BLaER1 treated with 17β-estradiol and CSF1 and Interleukin-3, amounts not matched to agents 10 nM and 100 nM (cell line): ENCODE results near the gene FBXL13.

Experiments used
- H3K27ac ChIP-seq, 11 experiments: shearing (Covaris generic); formaldehyde crosslinking; 2 replicates each; pipeline ENCODE4 v1.8.1; 2022
- H3K27me3 ChIP-seq, 11 experiments: shearing (Covaris generic); formaldehyde crosslinking; 2 replicates each; pipeline ENCODE4 v1.8.1; 2022
- H3K36me3 ChIP-seq, 11 experiments: shearing (Covaris generic); formaldehyde crosslinking; 2 replicates each; pipeline ENCODE4 v1.8.1; 2022
- H3K4me1 ChIP-seq, 10 experiments: shearing (Covaris generic); formaldehyde crosslinking; 2 replicates each; pipeline ENCODE4 v1.8.1; 2022
- H3K4me2 ChIP-seq, 11 experiments: shearing (Covaris generic); formaldehyde crosslinking; 2 replicates each; pipeline ENCODE4 v1.8.1; 2022
- H3K4me3 ChIP-seq, 10 experiments: shearing (Covaris generic); formaldehyde crosslinking; 2 replicates each; pipeline ENCODE4 v1.8.1; 2022
- H3K9ac ChIP-seq, 11 experiments: shearing (Covaris generic); formaldehyde crosslinking; 2 replicates each; pipeline ENCODE4 v1.8.1; 2022
- H3K9me3 ChIP-seq, 11 experiments: shearing (Covaris generic); formaldehyde crosslinking; replicated peaks in 1 of 11; 2 replicates each; pipeline ENCODE4 v1.8.1; 2022
- H4K20me1 ChIP-seq, 11 experiments: shearing (Covaris generic); formaldehyde crosslinking; 2 replicates each; pipeline ENCODE4 v1.8.1; 2022
- Cebpa-rat ChIP-seq, 11 experiments: shearing (Covaris generic); IDR thresholded peaks; 2 replicates each; pipeline ENCODE4 v1.8.1; 2022

FBXL13 gene

GRCh38 chr7:102874966-102875365, 199.6 kb downstream of the FBXL13 start:
- TF ChIP-seq Cebpa-rat (IDR thresholded peaks at IDR 0.05): no peak
- H3K27me3 ChIP-seq: no peaks in the 10 kb centered on the region
- H4K20me1 ChIP-seq: no peaks in the 10 kb centered on the region
- H3K9ac ChIP-seq: no peak overlapping the region
- peaks cover 5 to 32% (median 25%) of the 10 kb centered on the region in 10 experiments; a peak in 17 of 20 replicates for H3K4me1 ChIP-seq
- H3K27ac ChIP-seq: peak overlapping the region in 4 of 11 experiments; percentile 2 to 22 (median 8); a peak in 5 of 22 replicates
- no peaks in the 10 kb centered on the region for H3K36me3 ChIP-seq
- H3K4me2 ChIP-seq: peak overlapping the region in 9 of 11 experiments; percentile 24 to 59 (median 45); a peak in 15 of 22 replicates
- no peaks in the 10 kb centered on the region for H3K9me3 ChIP-seq
- no peak overlapping the region for H3K4me3 ChIP-seq

GRCh38 chr7:102874166-102874829, 200.3 kb downstream of the FBXL13 start:
- TF ChIP-seq Cebpa-rat (IDR thresholded peaks at IDR 0.05): no peak
- Histone ChIP-seq H3K4me1 (peaks cover 5 to 32% (median 25%) of the 10 kb centered on the region in 10 experiments; a peak in 17 of 20 replicates), H3K4me3 (no peak overlapping the region), H3K27ac (peak overlapping the region in 7 of 11 experiments; percentile 9 to 55 (median 21); a peak in 10 of 22 replicates), H3K27me3 (no peaks in the 10 kb centered on the region), H3K4me2 (peak overlapping the region; percentile 16 to 59 (median 44); a peak in 19 of 22 replicates), H3K9ac (no peak overlapping the region), H4K20me1 (no peaks in the 10 kb centered on the region), H3K9me3 (no peaks in the 10 kb centered on the region), H3K36me3 (no peaks in the 10 kb centered on the region)

- no peaks in the 10 kb centered on the region for H3K36me3 ChIP-seq
- no peak overlapping the region for H3K4me3 ChIP-seq
- H3K27ac ChIP-seq: peak overlapping the region in 7 of 11 experiments; percentile 6 to 38 (median 15); a peak in 9 of 22 replicates
- peaks cover 9 to 34% (median 27%) of the 10 kb centered on the region in 10 experiments for H3K4me1 ChIP-seq
- no peaks in the 10 kb centered on the region; a peak in 1 of 22 replicates for H3K9me3 ChIP-seq
- H3K4me2 ChIP-seq: peak overlapping the region; percentile 16 to 59 (median 44); a peak in 17 of 22 replicates
- no peak overlapping the region for H3K9ac ChIP-seq
- H4K20me1 ChIP-seq: no peaks in the 10 kb centered on the region
- H3K27me3 ChIP-seq: no peaks in the 10 kb centered on the region
- TF ChIP-seq Cebpa-rat (IDR thresholded peaks at IDR 0.05): no peak
Observed at GRCh38 chr7:102873470-102874165, 201.0 kb downstream of the FBXL13 start.

- no peaks in the 10 kb centered on the region for H3K36me3 ChIP-seq
- H3K4me3 ChIP-seq: no peak overlapping the region
- TF ChIP-seq Cebpa-rat (IDR thresholded peaks at IDR 0.05): no peak
- no peaks in the 10 kb centered on the region for H3K27me3 ChIP-seq
- peak overlapping the region in 1 of 11 experiments; percentile 8; a peak in 1 of 22 replicates for H3K4me2 ChIP-seq
- peaks cover 19 to 45% (median 32%) of the 10 kb centered on the region in 10 experiments for H3K4me1 ChIP-seq
- no peaks in the 10 kb centered on the region; a peak in 1 of 22 replicates for H3K9me3 ChIP-seq
- no peak overlapping the region for H3K27ac ChIP-seq
- no peak overlapping the region for H3K9ac ChIP-seq
- H4K20me1 ChIP-seq: no peaks in the 10 kb centered on the region
Observed at GRCh38 chr7:102872460-102872859, 202.1 kb downstream of the FBXL13 start.

- Histone ChIP-seq H3K9me3 (no peaks in the 10 kb centered on the region; a peak in 1 of 22 replicates), H3K27me3 (no peaks in the 10 kb centered on the region), H3K9ac (no peak overlapping the region), H3K36me3 (no peaks in the 10 kb centered on the region), H3K27ac (0 out of 22 replicates have a peak overlapping the region, but pooled peaks of 1 of the 11 experiments have one; percentile 3), H3K4me1 (peaks cover 19 to 46% (median 40%) of the 10 kb centered on the region in 10 experiments), H4K20me1 (no peaks in the 10 kb centered on the region), H3K4me2 (peak overlapping the region in 3 of 11 experiments; percentile 50 to 53 (median 51); a peak in 1 of 22 replicates), H3K4me3 (no peak overlapping the region)
- no peak for TF ChIP-seq Cebpa-rat (IDR thresholded peaks at IDR 0.05)
Observed at GRCh38 chr7:102869195-102869594, 205.4 kb downstream of the FBXL13 start.

- Histone ChIP-seq H3K4me2 (peak overlapping the region; percentile 25 to 87 (median 75)), H3K36me3 (no peaks in the 10 kb centered on the region), H4K20me1 (no peaks in the 10 kb centered on the region), H3K9me3 (no peaks in the 10 kb centered on the region; a peak in 1 of 22 replicates), H3K4me3 (peak overlapping the region in 4 of 10 experiments; percentile 0 to 26 (median 18); a peak in 3 of 20 replicates), H3K9ac (peak overlapping the region in 7 of 11 experiments; percentile 53 to 81 (median 64); a peak in 13 of 22 replicates), H3K27ac (peak overlapping the region in 8 of 11 experiments; percentile 55 to 95 (median 80); a peak in 17 of 22 replicates), H3K4me1 (peaks cover 11 to 38% (median 34%) of the 10 kb centered on the region in 10 experiments; a peak in 19 of 20 replicates), H3K27me3 (no peaks in the 10 kb centered on the region)
- TF ChIP-seq Cebpa-rat (IDR thresholded peaks at IDR 0.05): peak in 5 of 11 experiments; percentile 36 to 79 (median 53); a peak in 5 of 22 replicates
Observed at GRCh38 chr7:102866535-102867215, 207.9 kb downstream of the FBXL13 start.

GRCh38 chr7:102864958-102865357, 209.6 kb downstream of the FBXL13 start:
- Histone ChIP-seq H3K9me3 (no peaks in the 10 kb centered on the region; a peak in 1 of 22 replicates), H3K9ac (no peak overlapping the region), H3K4me3 (no peak overlapping the region), H3K27me3 (no peaks in the 10 kb centered on the region), H3K27ac (peak overlapping the region in 4 of 11 experiments; percentile 76 to 95 (median 84); a peak in 7 of 22 replicates), H3K36me3 (no peaks in the 10 kb centered on the region), H3K4me2 (0 out of 22 replicates have a peak overlapping the region, but pooled peaks of 1 of the 11 experiments have one; percentile 83), H3K4me1 (peaks cover 11 to 38% (median 34%) of the 10 kb centered on the region in 10 experiments; a peak in 19 of 20 replicates), H4K20me1 (no peaks in the 10 kb centered on the region)
- no peak for TF ChIP-seq Cebpa-rat (IDR thresholded peaks at IDR 0.05)

- Histone ChIP-seq H3K27me3 (no peaks in the 10 kb centered on the region), H3K4me1 (peaks cover 0 to 3% (median under 1%) of the 10 kb centered on the region in 10 experiments; a peak in 8 of 20 replicates), H4K20me1 (no peaks in the 10 kb centered on the region), H3K27ac (no peak overlapping the region), H3K9ac (no peak overlapping the region), H3K4me2 (no peak overlapping the region), H3K9me3 (peaks cover 0 to 10% (median 0%) of the 10 kb centered on the region in 11 experiments; a peak in 2 of 22 replicates), H3K4me3 (no peak overlapping the region), H3K36me3 (no peaks in the 10 kb centered on the region)
- no peak for TF ChIP-seq Cebpa-rat (IDR thresholded peaks at IDR 0.05)
Observed at GRCh38 chr7:102860351-102860811, 214.2 kb downstream of the FBXL13 start.
